Vagina (tissue), 2 donors: ENCODE results near the gene B3GNT2. TPM values are rescaled to one million over a fixed set of nuclear protein-coding genes. Genes with fewer than 3 reads are reported as not detected.

Source experiments
- DNase-seq, 2 donors: peaks; one replicate each; pipeline ENCODE4 v3.0.0-alpha.2; 2017; ENCODE audit errors: extremely low spot score in 2 of 2
- H3K27ac ChIP-seq: fragments of 200-600 bp; sonication (generic); one replicate; pipeline ENCODE4 v1.5.1; 2019
- H3K27me3 ChIP-seq: fragments of 200-600 bp; sonication (generic); one replicate; pipeline ENCODE4 v1.5.1; 2019
- H3K36me3 ChIP-seq, 2 donors: fragments of 200-600 bp; sonication (generic); one replicate each; pipeline ENCODE4 v1.5.1; 2017 to 2019
- H3K4me1 ChIP-seq: fragments of 200-600 bp; sonication (generic); one replicate; pipeline ENCODE4 v1.5.1; 2019
- H3K4me3 ChIP-seq, 2 donors: fragments of 200-600 bp; sonication (generic); 1 replicate in 1 of 2; 2 replicates in 1 of 2; pipeline ENCODE4 v1.5.1; 2016 to 2019
- H3K9me3 ChIP-seq: fragments of 200-600 bp; sonication (generic); one replicate; pipeline ENCODE4 v1.5.1; 2019
- CTCF ChIP-seq, 3 experiments: fragments of 450-650 bp in 2 of 3; fragments of 200-600 bp in 1 of 3; sonication (generic) in 1 of 3; IDR thresholded peaks; one replicate each; pipeline ENCODE4 v1.5.1; 2017 to 2019; ENCODE audit warnings: antibody characterized with exemption in 3 of 3, mild to moderate bottlenecking in 2 of 3, moderate library complexity in 2 of 3
- POLR2A ChIP-seq, 2 donors: fragments of 450-650 bp; IDR thresholded peaks; one replicate each; pipeline ENCODE4 v1.6.1; 2017; ENCODE audit warnings: antibody characterized with exemption in 2 of 2, mild to moderate bottlenecking in 2 of 2, moderate library complexity in 2 of 2
- POLR2AphosphoS5 ChIP-seq, 2 donors: sonication (generic); formaldehyde crosslinking; IDR thresholded peaks; one replicate each; pipeline ENCODE4 v1.9.0; 2017; ENCODE audit warnings: antibody characterized with exemption in 2 of 2, mild to moderate bottlenecking in 2 of 2, low read depth in 1 of 2; ENCODE audit not compliant: insufficient read depth in 1 of 2
- intact Hi-C: fragments of 100-400 bp; cut with DNase I; formaldehyde crosslinking; loops from one replicate; pipeline ENCODE4 v1.15.1; 2023
- total RNA-seq: library from RNA; depleted of rRNA; stranded (reverse); fragments of >200 nt; gene quantifications from one replicate; pipeline ENCODE4 v1.2.3, GENCODE V29; 2016

Gene B3GNT2
- total RNA-seq, 1 donor from 2014 or later: 18.9 TPM

- TF ChIP-seq CTCF (IDR thresholded peaks at IDR 0.05) (no peak), POLR2AphosphoS5 (IDR thresholded peaks at IDR 0.05; ENCODE audit: insufficient read depth in 1 of 2, low read depth in 1 of 2) (no peak), POLR2A (IDR thresholded peaks at IDR 0.05) (no peak)
- no peaks in the 10 kb centered on the region for H3K27me3 ChIP-seq
- intact Hi-C loops: no loop called here
- H3K27ac ChIP-seq: no peak overlapping the region
- no peaks in the 10 kb centered on the region for H3K4me1 ChIP-seq
- no peak for DNase-seq
- H3K4me3 ChIP-seq: no peak overlapping the region
- H3K36me3 ChIP-seq: no peaks in the 10 kb centered on the region
- H3K9me3 ChIP-seq: no peaks in the 10 kb centered on the region
These were observed 9.6 kb upstream of the B3GNT2 start for GRCh38 chr2:62186156-62186905.

- no peaks in the 10 kb centered on the region for H3K9me3 ChIP-seq
- H3K4me3 ChIP-seq: no peak overlapping the region
- intact Hi-C loops: no loop called here
These were observed 8.7 kb upstream of the B3GNT2 start for GRCh38 chr2:62187246-62187645.

GRCh38 chr2:62188416-62188815, 7.5 kb upstream of the B3GNT2 start:
- Histone ChIP-seq H3K36me3 (no peaks in the 10 kb centered on the region), H3K27ac (no peak overlapping the region), H3K4me1 (no peaks in the 10 kb centered on the region), H3K9me3 (no peaks in the 10 kb centered on the region), H3K4me3 (no peak overlapping the region), H3K27me3 (no peaks in the 10 kb centered on the region)
- intact Hi-C loops: no loop called here
- no peak for DNase-seq
- TF ChIP-seq CTCF (IDR thresholded peaks at IDR 0.05): no peak
- no peak for TF ChIP-seq POLR2AphosphoS5 (IDR thresholded peaks at IDR 0.05; ENCODE audit: insufficient read depth in 1 of 2, low read depth in 1 of 2)
- no peak for TF ChIP-seq POLR2A (IDR thresholded peaks at IDR 0.05)

More at GRCh38 chr2:62187246-62187645, 8.7 kb upstream of the B3GNT2 start:
- TF ChIP-seq POLR2AphosphoS5 (IDR thresholded peaks at IDR 0.05; ENCODE audit: insufficient read depth in 1 of 2, low read depth in 1 of 2): no peak
- no peak for TF ChIP-seq POLR2A (IDR thresholded peaks at IDR 0.05)
- TF ChIP-seq CTCF (IDR thresholded peaks at IDR 0.05): no peak
- no peak overlapping the region for H3K27ac ChIP-seq
- no peaks in the 10 kb centered on the region for H3K27me3 ChIP-seq
- H3K4me1 ChIP-seq: no peaks in the 10 kb centered on the region
- H3K36me3 ChIP-seq: no peaks in the 10 kb centered on the region
- no peak for DNase-seq

DNA sequence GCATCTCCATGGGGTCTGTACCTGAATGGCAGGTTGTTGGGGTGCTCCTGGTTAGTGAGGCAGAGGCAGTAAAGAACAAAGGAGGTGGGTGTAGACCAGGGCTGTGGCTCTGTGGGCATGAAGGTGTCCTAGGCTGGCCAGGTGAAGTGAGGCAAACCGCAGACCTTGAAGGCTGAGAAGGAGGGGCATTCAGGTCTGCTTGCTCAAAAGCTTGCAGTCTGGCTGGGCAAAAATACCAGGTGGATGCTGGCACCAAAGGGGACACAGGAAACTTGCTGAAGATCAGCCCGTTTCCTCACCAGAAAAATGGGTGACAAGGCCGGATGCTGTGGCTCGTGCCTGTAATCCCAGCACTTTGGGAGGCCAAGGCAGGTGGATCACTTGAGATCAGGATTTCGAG, 6.7 kb upstream of the B3GNT2 start:
- intact Hi-C loops: no loop called here
- TF ChIP-seq POLR2AphosphoS5 (IDR thresholded peaks at IDR 0.05; ENCODE audit: insufficient read depth in 1 of 2, low read depth in 1 of 2) (no peak), POLR2A (IDR thresholded peaks at IDR 0.05) (no peak), CTCF (IDR thresholded peaks at IDR 0.05) (no peak)
- H3K4me1 ChIP-seq: no peaks in the 10 kb centered on the region
- DNase-seq: no peak
- H3K27me3 ChIP-seq: no peaks in the 10 kb centered on the region
- H3K36me3 ChIP-seq: no peaks in the 10 kb centered on the region
- H3K9me3 ChIP-seq: no peaks in the 10 kb centered on the region
- no peak overlapping the region for H3K4me3 ChIP-seq
- no peak overlapping the region for H3K27ac ChIP-seq

DNA sequence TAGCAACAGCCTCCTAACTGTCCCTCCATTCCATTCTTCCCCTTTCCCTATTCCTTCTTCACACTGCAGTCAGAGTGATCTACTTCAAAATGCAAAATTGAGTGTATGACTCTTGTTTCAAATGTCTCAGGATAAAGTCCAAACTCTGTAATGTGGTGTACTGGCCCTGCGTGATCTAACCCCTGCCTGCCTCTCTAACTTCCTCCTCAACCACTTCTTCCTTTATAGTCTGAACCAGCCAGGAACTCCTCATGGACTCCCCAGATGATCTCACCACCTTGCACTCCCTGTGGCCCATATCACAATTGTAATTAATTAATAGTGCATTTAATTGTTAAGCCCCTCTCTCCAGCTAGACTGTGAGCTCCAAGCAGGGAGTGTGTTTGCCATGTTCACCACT, 3.1 kb upstream of the B3GNT2 start:
- TF ChIP-seq CTCF (IDR thresholded peaks at IDR 0.05): no peak
- no peak for TF ChIP-seq POLR2AphosphoS5 (IDR thresholded peaks at IDR 0.05; ENCODE audit: insufficient read depth in 1 of 2, low read depth in 1 of 2)
- no peak for TF ChIP-seq POLR2A (IDR thresholded peaks at IDR 0.05)
- Histone ChIP-seq H3K27me3 (no peaks in the 10 kb centered on the region), H3K36me3 (no peaks in the 10 kb centered on the region), H3K4me1 (peaks cover 13% of the 10 kb centered on the region), H3K9me3 (no peaks in the 10 kb centered on the region), H3K4me3 (no peak overlapping the region), H3K27ac (no peak overlapping the region)
- intact Hi-C loops: no loop called here
- no peak for DNase-seq
